GM12878 (cell line): Measurements from ENCODE around the gene PPP2R1B. TPM values are rescaled to one million over a fixed set of nuclear protein-coding genes. Genes with fewer than 3 reads are reported as not detected.

Experiments
- ATAC-seq: fragments of 200-7000 bp; cut with Tn5 transposase; 3 replicates; pipeline ENCODE4 v1.9.1; 2020; ENCODE audit warnings: mild to moderate bottlenecking, moderate library complexity
- BruUV-seq: library from RNA; stranded (reverse); fragments of 400-500 nt; replicated peaks from 2 replicates; lab custom pipeline; 2021; lab: Mats Ljungman, UMichigan
- CTCF ChIA-PET: fragments of 300-600 bp; sonication (Branson Sonifier 250); formaldehyde crosslinking; extraction: SDS; loops from one replicate; lab custom pipeline; 2021; ENCODE audit warnings: inconsistent platforms; lab: Yijun Ruan, JAX
- POLR2A ChIA-PET: fragments of 350-600 bp; formaldehyde crosslinking; extraction: SDS; loops from one replicate; lab custom pipeline; 2021; ENCODE audit warnings: inconsistent platforms; lab: Charles Lee
- RAD21 ChIA-PET: fragments of 300-600 bp; sonication (Branson Sonifier 250); formaldehyde crosslinking; loops from one replicate; lab custom pipeline; 2023; ENCODE audit warnings: antibody characterized with exemption; ENCODE audit not compliant: unreplicated experiment; lab: Charles Lee
- SMC1A ChIA-PET: fragments of 300-600 bp; sonication (Branson Sonifier 250); formaldehyde crosslinking; loops from one replicate; lab custom pipeline; 2023; ENCODE audit not compliant: unreplicated experiment, uncharacterized antibody; lab: Charles Lee
- DNase-seq: peaks from one replicate; pipeline ENCODE4 v3.0.0-alpha.2; 2011; ENCODE audit warnings: low read depth, low spot score
- FAIRE-seq: peaks from 3 replicates; lab custom pipeline; 2011; peaks lifted over from hg19 to GRCh38; lab: Jason Lieb, UNC
- H2AFZ ChIP-seq: 2 replicates; pipeline ENCODE4 v1.6.0; 2011; ENCODE audit warnings: low read depth, low read length, control low read depth; ENCODE audit not compliant: control insufficient read depth
- H3K27ac ChIP-seq: 2 replicates; pipeline ENCODE4 v1.5.1; 2011; ENCODE audit warnings: control low read depth; ENCODE audit not compliant: control insufficient read depth, insufficient read depth
- H3K27me3 ChIP-seq, 2 experiments: replicated peaks in 1 of 2; 2 replicates each; pipeline versions ENCODE4 v1.6.0 to v1.6.1; 2011; ENCODE audit warnings: low read length in 1 of 2; ENCODE audit not compliant: control insufficient read depth in 2 of 2, insufficient read depth in 2 of 2
- H3K36me3 ChIP-seq, 2 experiments: 2 replicates each; pipeline ENCODE4 v1.5.1; 2011; ENCODE audit warnings: low read length in 1 of 2; ENCODE audit not compliant: control insufficient read depth in 2 of 2, insufficient read depth in 2 of 2
- H3K4me1 ChIP-seq: 2 replicates; pipeline ENCODE4 v1.6.1; 2011; ENCODE audit warnings: mild to moderate bottlenecking, low read length, moderate library complexity, mixed read lengths; ENCODE audit not compliant: control insufficient read depth, insufficient read depth
- H3K4me2 ChIP-seq: 2 replicates; pipeline ENCODE4 v1.6.0; 2011; ENCODE audit warnings: control low read depth; ENCODE audit not compliant: control insufficient read depth, insufficient read depth
- H3K4me3 ChIP-seq: fragments of 200-600 bp; sonication (generic); 2 replicates; pipeline ENCODE4 v1.5.1; 2016
- H3K79me2 ChIP-seq: 2 replicates; pipeline ENCODE4 v1.6.0; 2011; ENCODE audit warnings: low read length; ENCODE audit not compliant: control insufficient read depth, insufficient read depth
- H3K9ac ChIP-seq: 2 replicates; pipeline ENCODE4 v1.8.0; 2011; ENCODE audit warnings: low read length, control low read depth, mixed read lengths; ENCODE audit not compliant: control insufficient read depth, insufficient read depth
- H3K9me3 ChIP-seq: replicated peaks from 3 replicates; pipeline ENCODE4 v1.5.1; 2011; ENCODE audit warnings: mild to moderate bottlenecking, low read length; ENCODE audit not compliant: control insufficient read depth, insufficient read depth
- H4K20me1 ChIP-seq: 2 replicates; pipeline ENCODE4 v1.6.0; 2011; ENCODE audit not compliant: control insufficient read depth, insufficient read depth
- E4F1 ChIP-seq: fragments of 450-650 bp; IDR thresholded peaks from 2 replicates; pipeline ENCODE4 v1.6.1; 2018; ENCODE audit warnings: borderline replicate concordance, mild to moderate bottlenecking; ENCODE audit not compliant: partially characterized antibody
- EP300 ChIP-seq, 2 experiments: fragments of 150-350 bp in 1 of 2; IDR thresholded peaks; 2 replicates each; pipeline ENCODE4 v1.6.1; 2011 to 2012; ENCODE audit warnings: low read depth in 2 of 2, low read length in 2 of 2, borderline replicate concordance in 1 of 2, improper control_type of control experiment in 1 of 2, inconsistent platforms in 1 of 2; ENCODE audit not compliant: control insufficient read depth in 1 of 2
- HDAC6 ChIP-seq: fragments of 200-600 bp; sonication (generic); IDR thresholded peaks from one replicate; pipeline ENCODE4 v1.8.0; 2017; ENCODE audit warnings: antibody characterized with exemption; ENCODE audit not compliant: unreplicated experiment
- KAT2A ChIP-seq: conservative IDR thresholded peaks from 2 replicates; pipeline ENCODE4 v1.6.1; 2011; ENCODE audit warnings: low read depth, low read length; ENCODE audit not compliant: control insufficient read depth
- LARP7 ChIP-seq: fragments of 450-650 bp; IDR thresholded peaks from 2 replicates; pipeline ENCODE4 v1.6.1; 2017; ENCODE audit warnings: mild to moderate bottlenecking
- POLR2A ChIP-seq: IDR thresholded peaks from 2 replicates; pipeline ENCODE4 v1.6.1; 2011; ENCODE audit warnings: low read depth, mild to moderate bottlenecking, low read length
- SMARCA5 ChIP-seq: fragments of 450-650 bp; IDR thresholded peaks from 2 replicates; pipeline ENCODE4 v1.6.1; 2017; ENCODE audit warnings: mild to moderate bottlenecking
- TCF12 ChIP-seq: IDR thresholded peaks from 2 replicates; pipeline ENCODE4 v1.6.1; 2011; ENCODE audit warnings: low read depth, mild to moderate bottlenecking, low read length
- YBX1 ChIP-seq: fragments of 450-650 bp; IDR thresholded peaks from 2 replicates; pipeline ENCODE4 v1.6.1; 2016; ENCODE audit warnings: antibody characterized with exemption
- ZBTB4 ChIP-seq: fragments of 450-650 bp; formaldehyde crosslinking; IDR thresholded peaks from 2 replicates; pipeline ENCODE4 v1.4.0; 2022; ENCODE audit warnings: mild to moderate bottlenecking, moderate library complexity
- ZNF217 ChIP-seq: fragments of 450-650 bp; IDR thresholded peaks from 2 replicates; pipeline ENCODE4 v1.6.1; 2017; ENCODE audit warnings: antibody characterized with exemption, mild to moderate bottlenecking
- WGBS: methylation state at CpG from one replicate; pipeline ENCODE4 v1.1.6; 2016; ENCODE audit warnings: low lambda C conversion rate; ENCODE audit not compliant: insufficient replicate concordance, insufficient coverage; ENCODE audit errors: missing lambda C conversion rate; 5-methylcytosine and 5-hydroxymethylcytosine counted together
- in situ Hi-C: fragments of 300-500 bp; cut with MboI; formaldehyde crosslinking; loops from 9 replicates; pipeline ENCODE4 v1.14.3; 2018; ENCODE audit warnings: mixed read lengths
- intact Hi-C: fragments of 100-400 bp; cut with micrococcal nuclease; formaldehyde crosslinking; loops from one replicate; pipeline ENCODE4 v1.14.2; 2022; ENCODE audit not compliant: unreplicated experiment
- polyA plus RNA-seq, 11 experiments: library from polyadenylated mRNA; depleted of rRNA in 4 of 11; unstranded in 6 of 11; stranded (reverse) in 5 of 11; fragments of >200 nt; fragmentation: Nextera tagmentation in 4 of 11; fragmentation: Illumina TruSeq in 1 of 11; extraction: Ambion mirVana in 4 of 11; extraction: Trizol in 1 of 11; gene quantifications; 1 replicate in 1 of 11; 2 replicates in 10 of 11; pipeline versions ENCODE4 v1.2.1 to v1.2.3, GENCODE V29; 2011 to 2016; ENCODE audit warnings: inconsistent platforms in 2 of 11, missing spikeins in 2 of 11, low read depth in 1 of 11
- total RNA-seq, 4 experiments: library from RNA; depleted of rRNA in 3 of 4; stranded (reverse); fragments of >200 nt in 3 of 4; fragmentation: Illumina TruSeq in 1 of 4; extraction: Trizol in 1 of 4; gene quantifications; 2 replicates each; pipeline versions ENCODE4 v1.2.1 to v1.2.3, GENCODE V29; 2013 to 2021
- TF ChIP-seq, protein P1 (sequence below): IDR thresholded peaks from 2 replicates; pipeline ENCODE4 v1.6.1; 2012; ENCODE audit warnings: low read depth, low read length, improper control_type of control experiment
- TF ChIP-seq, protein P2 (sequence below): fragments of 450-650 bp; IDR thresholded peaks from 2 replicates; pipeline ENCODE4 v1.6.1; 2017; ENCODE audit warnings: mild to moderate bottlenecking, moderate library complexity

Gene PPP2R1B
- total and polyA plus RNA-seq, 10 of the 15 experiments (the other 5 are each of a cell fraction or from before 2014, with no cell fraction given), result 26.6 to 68.2 (median 35.7) TPM

DNA sequence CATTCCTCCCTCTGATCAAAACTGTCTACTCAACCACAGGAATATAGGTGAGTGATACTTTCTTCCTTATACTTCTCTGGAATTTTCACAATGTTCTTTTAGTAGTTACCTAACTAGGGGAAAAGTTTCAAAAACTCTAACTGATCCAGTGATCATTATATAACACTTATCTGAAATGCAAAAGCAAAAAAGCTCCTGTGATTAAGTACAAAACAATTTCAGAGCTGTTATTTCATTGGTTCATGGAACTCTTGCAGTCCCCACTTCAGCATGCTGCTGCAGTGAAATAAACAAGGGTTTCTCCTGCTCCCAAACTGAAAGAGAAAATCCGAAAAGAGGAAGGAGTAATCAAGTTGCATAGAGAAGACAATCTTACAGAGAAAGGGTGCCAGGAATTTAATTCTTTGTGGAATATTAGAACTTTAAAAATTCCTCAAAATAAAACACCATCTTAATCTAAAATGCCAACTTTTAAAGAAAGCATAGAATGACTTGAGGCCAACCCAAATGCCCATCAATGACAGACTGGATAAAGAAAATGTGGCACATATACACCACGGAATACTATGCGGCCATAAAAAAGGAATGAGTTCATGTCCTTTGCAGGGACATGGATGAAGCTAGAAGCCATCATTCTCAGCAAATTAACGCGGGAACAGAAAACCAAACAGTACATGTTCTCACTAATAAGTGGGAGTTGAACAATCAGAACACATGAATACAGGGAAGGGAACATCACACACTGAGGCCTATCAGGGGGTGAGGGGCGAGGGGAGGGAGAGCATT is 20.3 kb downstream of the PPP2R1B start:
- ChIA-PET SMC1A (no interaction called here), CTCF (interaction anchor here (1.0 kb wide), 1 partner anchor 10 kb away, joined by 3 read pairs; no protein-coding TSS in a partner anchor), RAD21 (no interaction called here), POLR2A (no interaction called here)
- WGBS, result 92% methylated on average over 6 of the region's 6 CpGs
- Histone ChIP-seq H3K27ac (no peak overlapping the region), H3K4me2 (no peak overlapping the region), H3K79me2 (no peaks in the 10 kb centered on the region), H3K9me3 (no peaks in the 10 kb centered on the region), H4K20me1 (no peaks in the 10 kb centered on the region), H3K4me3 (no peak overlapping the region), H2AFZ (no peak overlapping the region), H3K27me3 (no peaks in the 10 kb centered on the region), H3K36me3 (peaks cover 11 to 37% of the 10 kb centered on the region in 2 experiments), H3K4me1 (peaks cover 2% of the 10 kb centered on the region; the same call in 1 of the 2 replicates), H3K9ac (no peak overlapping the region)
- BruUV-seq, result no TSS peak
- ATAC-seq, result no peak
- intact Hi-C loops, result no loop called here
- no peak for DNase-seq
- no peak for FAIRE-seq
- in situ Hi-C loops, result no loop called here
- TF ChIP-seq HDAC6 (no peak), POLR2A (no peak), YBX1 (no peak), ZNF217 (no peak), SMARCA5 (no peak), TCF12 (no peak), ZBTB4 (CRISPR knock-in tag) (no peak), E4F1 (no peak), KAT2A (no peak), EP300 (IDR thresholded peaks at IDR 0.05; ENCODE audit: borderline replicate concordance in 1 of 2, control insufficient read depth in 1 of 2, low read depth in 2 of 2, low read length in 2 of 2) (no peak), LARP7 (no peak)
- TF ChIP-seq, protein P1, sequence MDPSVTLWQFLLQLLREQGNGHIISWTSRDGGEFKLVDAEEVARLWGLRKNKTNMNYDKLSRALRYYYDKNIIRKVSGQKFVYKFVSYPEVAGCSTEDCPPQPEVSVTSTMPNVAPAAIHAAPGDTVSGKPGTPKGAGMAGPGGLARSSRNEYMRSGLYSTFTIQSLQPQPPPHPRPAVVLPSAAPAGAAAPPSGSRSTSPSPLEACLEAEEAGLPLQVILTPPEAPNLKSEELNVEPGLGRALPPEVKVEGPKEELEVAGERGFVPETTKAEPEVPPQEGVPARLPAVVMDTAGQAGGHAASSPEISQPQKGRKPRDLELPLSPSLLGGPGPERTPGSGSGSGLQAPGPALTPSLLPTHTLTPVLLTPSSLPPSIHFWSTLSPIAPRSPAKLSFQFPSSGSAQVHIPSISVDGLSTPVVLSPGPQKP, result no peak
- TF ChIP-seq, protein P2, sequence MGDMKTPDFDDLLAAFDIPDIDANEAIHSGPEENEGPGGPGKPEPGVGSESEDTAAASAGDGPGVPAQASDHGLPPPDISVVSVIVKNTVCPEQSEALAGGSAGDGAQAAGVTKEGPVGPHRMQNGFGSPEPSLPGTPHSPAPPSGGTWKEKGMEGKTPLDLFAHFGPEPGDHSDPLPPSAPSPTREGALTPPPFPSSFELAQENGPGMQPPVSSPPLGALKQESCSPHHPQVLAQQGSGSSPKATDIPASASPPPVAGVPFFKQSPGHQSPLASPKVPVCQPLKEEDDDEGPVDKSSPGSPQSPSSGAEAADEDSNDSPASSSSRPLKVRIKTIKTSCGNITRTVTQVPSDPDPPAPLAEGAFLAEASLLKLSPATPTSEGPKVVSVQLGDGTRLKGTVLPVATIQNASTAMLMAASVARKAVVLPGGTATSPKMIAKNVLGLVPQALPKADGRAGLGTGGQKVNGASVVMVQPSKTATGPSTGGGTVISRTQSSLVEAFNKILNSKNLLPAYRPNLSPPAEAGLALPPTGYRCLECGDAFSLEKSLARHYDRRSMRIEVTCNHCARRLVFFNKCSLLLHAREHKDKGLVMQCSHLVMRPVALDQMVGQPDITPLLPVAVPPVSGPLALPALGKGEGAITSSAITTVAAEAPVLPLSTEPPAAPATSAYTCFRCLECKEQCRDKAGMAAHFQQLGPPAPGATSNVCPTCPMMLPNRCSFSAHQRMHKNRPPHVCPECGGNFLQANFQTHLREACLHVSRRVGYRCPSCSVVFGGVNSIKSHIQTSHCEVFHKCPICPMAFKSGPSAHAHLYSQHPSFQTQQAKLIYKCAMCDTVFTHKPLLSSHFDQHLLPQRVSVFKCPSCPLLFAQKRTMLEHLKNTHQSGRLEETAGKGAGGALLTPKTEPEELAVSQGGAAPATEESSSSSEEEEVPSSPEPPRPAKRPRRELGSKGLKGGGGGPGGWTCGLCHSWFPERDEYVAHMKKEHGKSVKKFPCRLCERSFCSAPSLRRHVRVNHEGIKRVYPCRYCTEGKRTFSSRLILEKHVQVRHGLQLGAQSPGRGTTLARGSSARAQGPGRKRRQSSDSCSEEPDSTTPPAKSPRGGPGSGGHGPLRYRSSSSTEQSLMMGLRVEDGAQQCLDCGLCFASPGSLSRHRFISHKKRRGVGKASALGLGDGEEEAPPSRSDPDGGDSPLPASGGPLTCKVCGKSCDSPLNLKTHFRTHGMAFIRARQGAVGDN, result no peak
